Activated CD4-positive, alpha-beta T cell treated with anti-CD3 and anti-CD28 coated beads for 48 hours (primary cell): ENCODE data around the gene FBRSL1.

Experiments
- DNase-seq: peaks from one replicate; pipeline ENCODE4 v3.0.0-alpha.2; 2020

Gene FBRSL1

GRCh38 chr12:132514838-132515237 is 24.9 kb downstream of the FBRSL1 start:
- DNase-seq: no peak

GRCh38 chr12:132516095-132517012 is 26.4 kb downstream of the FBRSL1 start:
- DNase-seq: no peak

GRCh38 chr12:132517013-132517739 is 27.2 kb downstream of the FBRSL1 start:
- DNase-seq: no peak

GRCh38 chr12:132517740-132518100 is 27.8 kb downstream of the FBRSL1 start:
- DNase-seq: no peak

GRCh38 chr12:132518354-132518992 is 28.5 kb downstream of the FBRSL1 start:
- no peak for DNase-seq

- no peak for DNase-seq
Measured at GRCh38 chr12:132520421-132521199, 30.7 kb downstream of the FBRSL1 start.

- DNase-seq: no peak
Measured at GRCh38 chr12:132521200-132521580, 31.2 kb downstream of the FBRSL1 start.

- no peak for DNase-seq
Measured at GRCh38 chr12:132521712-132522292, 31.9 kb downstream of the FBRSL1 start.

- DNase-seq: no peak
Measured at GRCh38 chr12:132522592-132523380, 32.8 kb downstream of the FBRSL1 start.

GRCh38 chr12:132523576-132524331 is 33.8 kb downstream of the FBRSL1 start:
- peak; percentile 81 for DNase-seq

- no peak for DNase-seq
Measured at GRCh38 chr12:132524405-132524804, 34.5 kb downstream of the FBRSL1 start.

GRCh38 chr12:132525011-132525832 is 35.3 kb downstream of the FBRSL1 start:
- no peak for DNase-seq

- DNase-seq: no peak
Measured at GRCh38 chr12:132525833-132526455, 36.0 kb downstream of the FBRSL1 start.

GRCh38 chr12:132527186-132527882 is 37.4 kb downstream of the FBRSL1 start:
- DNase-seq: no peak

- no peak for DNase-seq
Measured at GRCh38 chr12:132527883-132528264, 37.9 kb downstream of the FBRSL1 start.

- no peak for DNase-seq
Measured at GRCh38 chr12:132528564-132529106, 38.7 kb downstream of the FBRSL1 start.

GRCh38 chr12:132529156-132529839 is 39.3 kb downstream of the FBRSL1 start:
- DNase-seq: no peak

- no peak for DNase-seq
Measured at GRCh38 chr12:132529906-132530305, 40.0 kb downstream of the FBRSL1 start.
